ENCODE measurements around the gene AMPD2.

Gene AMPD2

GRCh38 chr1:109631513-109632505, 12.2 kb downstream of the AMPD2 start:
- H3K27ac ChIP-seq = peak overlapping the region; percentile 53
- no peak for TF ChIP-seq CTCF (conservative IDR thresholded peaks at IDR 0.05)

GRCh38 chr1:109632671-109633346, 13.2 kb downstream of the AMPD2 start:
- no peak for TF ChIP-seq CTCF (conservative IDR thresholded peaks at IDR 0.05)
- H3K27ac ChIP-seq = peak overlapping the region; percentile 53

- no peak overlapping the region for H3K27ac ChIP-seq
- no peak for TF ChIP-seq CTCF (conservative IDR thresholded peaks at IDR 0.05)
Measured at GRCh38 chr1:109634292-109634691, 14.7 kb downstream of the AMPD2 start.

GRCh38 chr1:109634771-109635750, 15.4 kb downstream of the AMPD2 start:
- no peak for TF ChIP-seq CTCF (conservative IDR thresholded peaks at IDR 0.05)
- H3K27ac ChIP-seq = no peak overlapping the region

GRCh38 chr1:109635862-109636200, 16.2 kb downstream of the AMPD2 start:
- no peak for TF ChIP-seq CTCF (conservative IDR thresholded peaks at IDR 0.05)
- H3K27ac ChIP-seq = no peak overlapping the region

- no peak overlapping the region for H3K27ac ChIP-seq
- no peak for TF ChIP-seq CTCF (conservative IDR thresholded peaks at IDR 0.05)
Measured at GRCh38 chr1:109636201-109636952, 16.7 kb downstream of the AMPD2 start.
